HG03432 (cell line): Measurements from ENCODE around the gene OR10C1.
"Not testable (repeated sequence)": the region's sequence is repeated elsewhere in the genome, so short reads cannot be mapped to it uniquely, and the experiment has no call there.

Experiments
- ATAC-seq: cut with Tn5 transposase; IDR thresholded peaks from one replicate; pipeline ENCODE4 v1.9.1; 2021; ENCODE audit warnings: mild to moderate bottlenecking, moderate library complexity; ENCODE audit not compliant: unreplicated experiment

OR10C1 gene

GRCh38 chr6:29439006-29439405 is at the start of gene OR10C1:
Gene OR10C1 (plus strand): TSS chr6:29439306. CDS start chr6:29440016, 710 bp downstream.
- ATAC-seq, result no peak

GRCh38 chr6:29395331-29395730 is 43.8 kb upstream of the OR10C1 start, which contains the start of gene OR12D2:
Gene OR12D2 (plus strand): TSS chr6:29395631. CDS start chr6:29396700, 1,069 bp downstream.
- no peak for ATAC-seq

- ATAC-seq, result no peak
Observed at GRCh38 chr6:29399525-29399924, 39.6 kb upstream of the OR10C1 start.

GRCh38 chr6:29403801-29404200 is 35.3 kb upstream of the OR10C1 start:
- ATAC-seq, result no peak

GRCh38 chr6:29414588-29414987 is 24.5 kb upstream of the OR10C1 start, which contains the start of gene OR12D1:
Gene OR12D1 (plus strand): TSS chr6:29414928.
- ATAC-seq, result no peak

- no peak for ATAC-seq
Observed at GRCh38 chr6:29419516-29419915, 19.6 kb upstream of the OR10C1 start.

- no peak for ATAC-seq
Observed at GRCh38 chr6:29424168-29424567, 14.9 kb upstream of the OR10C1 start.

- ATAC-seq, result no peak
Observed at GRCh38 chr6:29424575-29424974, 14.5 kb upstream of the OR10C1 start.

- ATAC-seq, result no peak
Observed at GRCh38 chr6:29425075-29425474, 14.0 kb upstream of the OR10C1 start.

GRCh38 chr6:29426654-29427053 is 12.5 kb upstream of the OR10C1 start:
- no peak for ATAC-seq

GRCh38 chr6:29436730-29437129 is 2.4 kb upstream of the OR10C1 start:
- not testable (repeated sequence) for ATAC-seq

- ATAC-seq, result no peak
Observed at GRCh38 chr6:29442719-29443118, 3.6 kb downstream of the OR10C1 start.

GRCh38 chr6:29444031-29444430 is 4.9 kb downstream of the OR10C1 start:
- not testable (repeated sequence) for ATAC-seq

- ATAC-seq, result no peak
Observed at GRCh38 chr6:29447670-29448069, 8.6 kb downstream of the OR10C1 start.

GRCh38 chr6:29451471-29452193 is 12.5 kb downstream of the OR10C1 start:
- ATAC-seq, result no peak

- ATAC-seq, result no peak
Observed at GRCh38 chr6:29456971-29457370, 17.9 kb downstream of the OR10C1 start, which contains the start of the genes OR11A1 and OR2H1. Gene OR11A1 (minus strand): TSS chr6:29457071. CDS start chr6:29427641, 29,430 bp downstream. Gene OR2H1 (plus strand): TSS chr6:29457155. CDS start chr6:29461770, 4,615 bp downstream.

- no peak for ATAC-seq
Observed at GRCh38 chr6:29461021-29461814, 22.1 kb downstream of the OR10C1 start.

- ATAC-seq, result no peak
Observed at GRCh38 chr6:29462022-29462421, 22.9 kb downstream of the OR10C1 start.

- ATAC-seq, result no peak
Observed at GRCh38 chr6:29465279-29465678, 26.2 kb downstream of the OR10C1 start.

GRCh38 chr6:29465801-29466200 is 26.7 kb downstream of the OR10C1 start:
- ATAC-seq, result no peak

- ATAC-seq, result no peak
Observed at GRCh38 chr6:29466241-29466640, 27.1 kb downstream of the OR10C1 start.

- no peak for ATAC-seq
Observed at GRCh38 chr6:29474996-29475395, 35.9 kb downstream of the OR10C1 start.
